Breast epithelium (tissue), 4 donors: ENCODE measurements around the gene DUXA. TPM values are rescaled to one million over a fixed set of nuclear protein-coding genes. Genes with fewer than 3 reads are reported as not detected.

Source experiments
- DNase-seq, 2 donors: peaks; one replicate each; pipeline ENCODE4 v3.0.0-alpha.2; 2019; ENCODE audit warnings: low spot score in 2 of 2
- H3K27ac ChIP-seq, 2 donors: fragments of 200-600 bp; sonication (generic) in 1 of 2; one replicate each; pipeline ENCODE4 v1.5.1; 2016 to 2019; ENCODE audit warnings: mild to moderate bottlenecking in 1 of 2
- H3K27me3 ChIP-seq, 2 donors: fragments of 200-600 bp; sonication (generic) in 1 of 2; one replicate each; pipeline versions ENCODE4 v1.5.1 to v1.6.0; 2017 to 2019; ENCODE audit warnings: control low read depth in 1 of 2, mild to moderate bottlenecking in 1 of 2
- H3K36me3 ChIP-seq: fragments of 200-600 bp; one replicate; pipeline ENCODE4 v1.5.1; 2019
- H3K4me1 ChIP-seq, 2 donors: fragments of 200-600 bp; sonication (generic); one replicate each; pipeline ENCODE4 v1.5.1; 2016 to 2019; ENCODE audit warnings: control low read depth in 1 of 2
- H3K4me3 ChIP-seq, 3 donors: fragments of 200-600 bp; sonication (generic); 1 replicate in 2 of 3; 2 replicates in 1 of 3; pipeline ENCODE4 v1.5.1; 2016 to 2019; ENCODE audit warnings: mild to moderate bottlenecking in 3 of 3, moderate library complexity in 2 of 3
- H3K9me3 ChIP-seq, 2 donors: fragments of 200-600 bp; sonication (generic) in 1 of 2; one replicate each; pipeline ENCODE4 v1.5.1; 2016 to 2019; ENCODE audit warnings: control low read depth in 1 of 2
- POLR2A ChIP-seq: fragments of 450-650 bp; IDR thresholded peaks from one replicate; pipeline ENCODE4 v1.6.1; 2016; ENCODE audit warnings: antibody characterized with exemption, mild to moderate bottlenecking, moderate library complexity
- POLR2AphosphoS5 ChIP-seq, 3 donors: sonication (generic); formaldehyde crosslinking; IDR thresholded peaks; one replicate each; pipeline ENCODE4 v1.6.1; 2017; ENCODE audit warnings: antibody characterized with exemption in 3 of 3
- intact Hi-C: fragments of 100-400 bp; cut with DNase I; formaldehyde crosslinking; loops from one replicate; pipeline ENCODE4 v1.15.1; 2023; ENCODE audit warnings: low total_unique reads
- total RNA-seq, 3 donors: library from RNA; depleted of rRNA; stranded (reverse); fragments of >200 nt; gene quantifications; one replicate each; pipeline ENCODE4 v1.1.0, GENCODE V29; 2016
- TF ChIP-seq, protein P1 (sequence below), 3 donors: fragments of 450-650 bp; IDR thresholded peaks; one replicate each; pipeline ENCODE4 v1.5.1; 2016 to 2017; ENCODE audit warnings: antibody characterized with exemption in 3 of 3, mild to moderate bottlenecking in 3 of 3, moderate library complexity in 3 of 3

Gene DUXA
- total RNA-seq, 3 donors from 2014 or later, result not detected

DNA sequence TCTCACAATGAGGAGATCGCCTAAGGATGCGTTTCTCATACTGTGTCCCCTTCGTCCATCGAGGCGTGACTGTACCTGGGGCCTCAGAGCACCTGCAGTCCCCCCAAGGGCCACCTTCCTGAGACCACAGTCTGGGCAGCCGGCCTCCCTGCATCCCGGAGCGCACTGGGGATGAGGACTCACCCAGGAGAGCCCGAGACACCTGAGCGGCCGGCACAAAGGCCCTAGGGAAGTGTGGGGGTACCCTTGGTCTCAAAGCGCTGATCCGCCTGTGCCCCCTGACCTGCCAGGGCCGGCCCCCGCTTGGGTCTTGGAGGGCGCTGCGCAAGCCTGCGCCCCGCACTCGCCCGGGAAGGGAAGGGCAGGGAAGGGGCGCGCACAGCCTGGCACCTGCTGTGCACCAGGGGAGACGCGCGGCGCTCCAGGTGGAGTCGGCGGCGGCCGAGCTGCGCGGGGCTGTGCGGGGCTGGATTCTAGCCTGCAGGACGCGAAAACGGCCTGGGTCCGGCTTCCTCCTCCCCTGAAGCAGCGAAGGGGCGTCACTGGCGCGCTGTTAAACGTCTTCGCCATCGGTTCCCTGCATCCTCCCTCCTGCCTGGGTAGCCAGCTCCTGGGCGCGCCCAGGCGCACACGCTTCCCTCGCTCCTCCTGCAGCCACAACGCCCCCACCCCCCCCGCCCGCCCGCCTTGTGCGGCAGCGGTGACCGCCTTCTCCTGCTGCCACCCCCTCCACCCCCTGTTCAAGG lies 61.1 kb downstream of the DUXA start:
- H3K27ac ChIP-seq, result no peak overlapping the region
- intact Hi-C loops, result loop anchor here (10.0 kb wide), 1 partner anchor 1299 kb away; the partner anchor contains the start of gene ZNF584
- peak overlapping the region in 1 of 3 donors; percentile 39 for H3K4me3 ChIP-seq
- H3K36me3 ChIP-seq, result no peaks in the 10 kb centered on the region
- H3K4me1 ChIP-seq, result no peaks in the 10 kb centered on the region
- DNase-seq, result no peak
- H3K27me3 ChIP-seq, result peaks cover 11 to 23% of the 10 kb centered on the region in 2 donors
- H3K9me3 ChIP-seq, result peaks cover 15% of the 10 kb centered on the region in 2 donors
- no peak for TF ChIP-seq POLR2A
- no peak for TF ChIP-seq POLR2AphosphoS5 (IDR thresholded peaks at IDR 0.05)
- TF ChIP-seq, protein P1, sequence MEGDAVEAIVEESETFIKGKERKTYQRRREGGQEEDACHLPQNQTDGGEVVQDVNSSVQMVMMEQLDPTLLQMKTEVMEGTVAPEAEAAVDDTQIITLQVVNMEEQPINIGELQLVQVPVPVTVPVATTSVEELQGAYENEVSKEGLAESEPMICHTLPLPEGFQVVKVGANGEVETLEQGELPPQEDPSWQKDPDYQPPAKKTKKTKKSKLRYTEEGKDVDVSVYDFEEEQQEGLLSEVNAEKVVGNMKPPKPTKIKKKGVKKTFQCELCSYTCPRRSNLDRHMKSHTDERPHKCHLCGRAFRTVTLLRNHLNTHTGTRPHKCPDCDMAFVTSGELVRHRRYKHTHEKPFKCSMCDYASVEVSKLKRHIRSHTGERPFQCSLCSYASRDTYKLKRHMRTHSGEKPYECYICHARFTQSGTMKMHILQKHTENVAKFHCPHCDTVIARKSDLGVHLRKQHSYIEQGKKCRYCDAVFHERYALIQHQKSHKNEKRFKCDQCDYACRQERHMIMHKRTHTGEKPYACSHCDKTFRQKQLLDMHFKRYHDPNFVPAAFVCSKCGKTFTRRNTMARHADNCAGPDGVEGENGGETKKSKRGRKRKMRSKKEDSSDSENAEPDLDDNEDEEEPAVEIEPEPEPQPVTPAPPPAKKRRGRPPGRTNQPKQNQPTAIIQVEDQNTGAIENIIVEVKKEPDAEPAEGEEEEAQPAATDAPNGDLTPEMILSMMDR (IDR thresholded peaks at IDR 0.05), result no peak

Other genes with a start within 250 kb of the DUXA start
- not detected for gene USP29, start 47.5 kb downstream of the DUXA start, total RNA-seq
- not detected for gene ZIM3, start 22.3 kb downstream of the DUXA start, total RNA-seq
- 10 to 100 TPM; 29.2 to 66.2 (median 47.4) TPM for gene ZNF264, start 24.0 kb upstream of the DUXA start, total RNA-seq
- 1 to 10 TPM in 2 of 3 donors, under 1 TPM in 1; 0.64 to 3.4 (median 1.3) TPM for gene AURKC, start 63.5 kb upstream of the DUXA start, total RNA-seq
- 10 to 100 TPM; 17.0 to 29.9 (median 19.8) TPM for gene ZNF805, start 73.1 kb upstream of the DUXA start, total RNA-seq
- gene ZNF460, start 113.0 kb upstream of the DUXA start, total RNA-seq, result 100 to 1,000 TPM in 1 of 3 donors, 10 to 100 TPM in 2; 70.2 to 123 (median 88.5) TPM
- 10 to 100 TPM in 1 of 3 donors, 1 to 10 TPM in 2; 6.7 to 14.8 (median 8.5) TPM for gene ZNF543, start 153.0 kb upstream of the DUXA start, total RNA-seq
- 10 to 100 TPM in 1 of 3 donors, 1 to 10 TPM in 2; 7.5 to 13.6 (median 8.2) TPM for gene ZNF304, start 183.8 kb upstream of the DUXA start, total RNA-seq
- 10 to 100 TPM; 16.7 to 23.2 (median 20.2) TPM for gene TRAPPC2B, start 196.1 kb upstream of the DUXA start, total RNA-seq
- 1 to 10 TPM; 1.6 to 3.8 (median 2.4) TPM for gene ZNF547, start 196.1 kb upstream of the DUXA start, total RNA-seq
- gene ZNF548, start 222.4 kb upstream of the DUXA start, total RNA-seq, result 10 to 100 TPM; 23.6 to 34.5 (median 31.8) TPM
- 10 to 100 TPM; 10.5 to 22.0 (median 11.2) TPM for gene ZNF17, start 243.7 kb upstream of the DUXA start, total RNA-seq